ENCODE measurements around the gene CAMTA1.

The CAMTA1 gene

DNA sequence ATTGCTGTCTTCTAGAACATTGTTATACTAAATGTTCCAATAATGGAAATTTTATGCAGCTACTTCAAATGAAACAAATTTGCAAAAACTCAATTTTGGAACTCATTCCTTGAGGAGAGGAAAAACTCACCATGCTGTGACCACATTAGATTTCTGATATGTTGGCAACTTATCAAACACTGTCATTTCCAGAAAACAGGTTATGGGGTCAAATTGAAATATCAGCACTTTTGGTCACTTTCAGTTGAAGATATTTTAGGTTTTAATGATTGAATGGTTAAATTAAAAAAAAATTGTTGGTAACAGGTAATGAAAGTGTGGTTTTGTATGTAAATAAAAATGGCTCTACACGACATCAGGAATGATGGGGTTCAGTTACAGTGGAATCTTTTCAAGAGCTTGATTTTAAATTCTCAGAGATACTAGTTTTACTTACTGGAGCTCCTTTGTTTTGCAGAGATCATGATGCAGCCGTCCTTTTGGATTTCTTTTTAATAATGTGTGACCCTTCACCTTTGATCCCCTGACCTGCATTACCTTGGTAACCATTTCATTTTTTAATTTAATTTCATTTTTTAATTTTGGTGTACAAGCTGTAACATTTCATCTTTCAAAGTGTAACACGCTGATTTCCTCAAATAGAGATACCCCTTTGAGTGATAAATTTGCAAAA, 86.2 kb downstream of the CAMTA1 start:
- DNase-seq (ENCODE audit: low read depth in 2 of 3, low spot score in 1 of 3), result no peak

DNA sequence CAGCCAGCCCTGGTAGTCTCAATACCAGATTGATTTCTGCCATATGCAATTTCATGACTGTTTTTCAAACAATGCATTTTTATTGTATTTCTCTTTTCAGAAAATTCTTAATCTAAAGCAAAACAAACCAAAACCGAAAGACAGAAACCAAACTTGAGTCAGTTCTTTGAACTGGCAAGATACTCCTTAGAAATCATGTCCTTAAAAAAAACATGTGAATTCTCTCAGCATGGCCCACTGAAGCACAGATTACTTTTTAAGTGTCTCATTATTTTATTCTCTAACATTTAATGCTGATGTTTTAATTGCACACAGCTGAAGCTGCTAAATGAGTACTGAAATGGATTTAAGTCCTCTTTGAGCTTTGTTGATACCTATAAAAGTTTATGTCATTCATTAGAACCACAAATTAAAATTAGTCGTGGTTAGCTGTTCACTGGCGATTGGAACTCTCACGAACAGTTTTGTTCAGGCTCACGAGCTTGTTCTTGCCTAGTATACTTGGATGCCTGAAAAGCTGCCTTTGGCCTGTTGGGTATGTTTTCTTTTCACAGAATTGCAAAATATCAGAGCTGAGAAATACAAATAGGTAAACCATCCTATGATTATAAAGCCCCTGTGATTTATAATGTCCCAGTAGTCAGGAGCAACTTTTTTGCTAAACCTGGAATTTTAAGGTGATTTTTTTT, 87.5 kb downstream of the CAMTA1 start:
- DNase-seq (ENCODE audit: low read depth in 2 of 3, low spot score in 1 of 3), result no peak

- DNase-seq (ENCODE audit: low read depth in 2 of 3, low spot score in 1 of 3), result no peak
Observed at GRCh38 chr1:6873298-6874015, 88.2 kb downstream of the CAMTA1 start.

DNA sequence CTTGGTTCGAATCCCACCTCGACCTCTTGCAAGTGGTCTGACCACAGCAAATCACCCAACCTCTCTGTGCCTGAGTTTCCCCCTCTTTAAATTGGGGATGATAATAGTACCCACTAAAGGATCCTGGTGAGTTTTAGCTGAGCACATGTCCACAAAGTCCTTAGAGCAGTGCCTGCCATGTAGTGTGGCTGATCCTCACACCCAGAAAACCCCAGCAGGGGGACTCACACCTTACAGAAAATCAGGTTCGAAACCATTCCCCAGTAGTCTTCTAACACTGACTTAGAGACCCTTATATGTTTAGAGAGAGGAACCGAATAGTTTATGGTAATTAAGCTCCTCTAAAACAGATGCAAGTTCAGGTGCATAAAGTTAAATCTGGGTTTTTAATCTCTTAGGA, 89.0 kb downstream of the CAMTA1 start:
- DNase-seq (ENCODE audit: low read depth in 2 of 3, low spot score in 1 of 3), result no peak

DNA sequence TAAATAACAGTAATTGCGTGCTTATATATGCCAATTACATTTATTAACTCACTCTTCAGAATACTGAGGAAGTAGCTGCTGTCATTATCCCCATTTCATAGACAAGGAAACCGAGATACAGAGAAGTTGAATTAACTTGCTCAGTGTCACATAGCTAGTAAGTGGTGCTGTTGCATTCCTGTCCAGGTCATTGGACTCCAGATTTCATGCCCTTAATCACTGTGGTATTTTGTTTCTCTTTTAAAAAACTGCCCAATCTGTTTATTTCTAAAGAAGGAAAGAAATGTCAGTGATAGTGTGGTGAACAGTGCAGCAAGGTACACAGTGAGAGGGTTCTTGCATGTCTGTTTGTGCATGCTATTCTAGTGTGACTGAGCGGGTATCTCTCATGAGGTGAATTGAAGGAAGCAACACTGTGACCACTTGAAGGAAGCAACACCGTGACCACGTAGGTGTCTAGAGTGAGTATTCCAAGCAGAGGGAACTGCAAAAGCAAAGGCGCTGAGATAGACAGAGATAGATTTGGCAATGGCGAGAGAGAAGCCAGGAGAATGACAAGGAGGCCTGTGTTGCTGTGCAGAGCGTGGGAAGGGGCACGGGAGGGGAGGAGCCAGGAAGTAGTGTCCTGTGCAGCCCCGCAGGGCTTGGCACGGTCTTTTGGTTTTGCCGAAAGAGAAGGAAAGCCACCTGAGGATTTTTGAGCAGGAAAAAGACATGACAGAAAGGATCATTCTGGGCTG, 95.9 kb downstream of the CAMTA1 start:
- DNase-seq (ENCODE audit: low read depth in 2 of 3, low spot score in 1 of 3), result no peak

DNA sequence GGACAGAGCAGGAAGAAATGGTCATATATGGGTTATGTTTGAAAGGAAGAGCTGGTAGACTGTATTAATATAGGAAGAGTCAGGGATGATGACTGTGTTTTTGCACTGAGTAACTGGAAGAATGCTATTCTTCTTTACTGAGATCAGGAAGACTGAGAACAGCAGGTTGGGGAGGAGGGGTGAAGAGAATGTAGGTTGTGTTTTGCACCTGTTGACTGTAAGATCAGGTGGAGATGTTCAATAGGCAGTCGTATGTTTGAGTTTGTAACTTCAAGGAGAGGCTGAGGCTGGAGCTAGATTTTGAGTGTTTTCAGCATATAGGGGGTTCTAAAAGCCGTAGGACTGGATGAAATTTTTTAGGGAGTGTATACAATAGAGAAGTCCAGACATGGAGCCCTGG, 97.2 kb downstream of the CAMTA1 start:
- no peak for DNase-seq (ENCODE audit: low read depth in 2 of 3, low spot score in 1 of 3)

DNA sequence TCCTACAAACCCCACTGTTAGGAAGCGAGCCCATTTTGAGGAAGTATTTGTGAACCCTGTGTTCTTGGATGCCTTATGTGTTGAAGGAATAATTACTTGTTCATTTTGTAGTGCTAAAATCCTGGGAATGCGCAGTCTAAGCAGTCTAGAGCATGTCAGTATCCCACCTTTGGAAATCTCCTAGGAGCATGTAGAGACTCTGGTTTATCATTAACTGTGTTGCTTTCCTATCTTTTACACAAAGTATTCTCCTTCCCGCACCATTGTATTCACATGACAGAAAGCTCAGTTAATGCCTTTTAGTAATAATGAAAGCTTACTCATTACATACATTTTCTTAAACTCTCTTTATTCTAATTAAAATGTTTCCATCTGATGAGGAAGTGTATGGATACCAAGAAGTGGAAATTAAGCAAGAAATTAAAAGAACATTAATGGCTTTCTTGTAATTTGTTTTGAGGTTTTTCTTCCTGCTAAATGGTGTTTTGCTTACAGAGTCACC, 99.4 kb downstream of the CAMTA1 start:
- no peak for DNase-seq (ENCODE audit: low read depth in 2 of 3, low spot score in 1 of 3)

DNA sequence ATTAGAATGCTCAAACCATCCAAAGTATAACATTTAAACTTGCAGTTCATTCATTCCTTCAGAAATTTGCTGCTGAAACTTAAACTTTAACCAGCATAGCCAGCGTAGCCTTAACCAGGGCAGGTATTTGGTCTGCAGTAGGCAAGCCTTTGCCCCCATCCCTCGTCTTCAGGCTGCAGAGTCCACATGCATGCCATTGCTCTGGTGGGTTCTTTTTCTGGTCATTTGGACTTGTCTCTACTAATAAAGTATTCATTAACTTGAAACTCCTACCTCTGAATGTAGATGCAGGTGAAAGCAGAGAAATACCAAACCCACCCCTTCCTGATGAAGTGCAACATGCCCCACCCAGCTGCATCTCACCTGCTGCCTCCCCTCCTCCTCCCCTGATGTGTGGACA, 100.2 kb downstream of the CAMTA1 start:
- no peak for DNase-seq (ENCODE audit: low read depth in 2 of 3, low spot score in 1 of 3)

DNA sequence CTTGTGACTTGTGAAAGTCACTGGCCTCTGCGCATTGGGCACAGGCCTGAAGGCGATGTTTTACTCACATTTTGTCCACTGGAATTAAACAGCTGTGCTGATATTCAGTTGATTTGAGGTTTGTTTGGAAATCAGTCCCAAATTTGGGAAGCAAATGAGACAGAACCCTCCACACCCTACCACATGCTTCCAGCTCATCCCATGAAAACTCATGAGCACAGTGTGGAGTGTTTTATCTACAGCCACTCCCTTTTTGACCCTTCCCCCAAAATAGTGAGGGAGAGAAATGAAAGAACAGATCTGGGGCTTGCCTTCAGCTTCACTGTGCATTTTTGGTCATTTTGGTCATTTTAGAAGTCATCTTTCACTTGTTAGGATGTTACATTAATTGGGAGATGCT, 101.3 kb downstream of the CAMTA1 start:
- DNase-seq (ENCODE audit: low read depth in 2 of 3, low spot score in 1 of 3), result no peak

- DNase-seq (ENCODE audit: low read depth in 2 of 3, low spot score in 1 of 3), result no peak
Observed at GRCh38 chr1:6888268-6888667, 103.0 kb downstream of the CAMTA1 start.

DNA sequence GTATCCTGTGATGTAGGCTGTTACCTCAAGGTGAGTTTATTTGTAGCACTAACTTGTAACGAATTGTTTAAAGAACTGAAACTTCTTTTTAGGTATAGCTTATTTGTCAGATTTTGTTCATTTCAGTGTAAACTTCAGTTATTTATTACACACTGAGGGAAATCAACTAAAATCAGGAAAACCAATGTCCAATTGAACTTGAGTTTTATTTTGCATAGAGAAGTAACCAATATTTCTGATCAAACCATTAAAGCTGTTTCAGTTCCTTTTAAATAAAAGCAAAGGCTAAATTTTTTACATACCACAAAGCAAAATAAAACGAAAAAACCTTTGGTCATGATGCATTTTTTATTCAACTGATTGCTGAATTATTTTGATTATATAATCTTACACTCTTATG, 103.6 kb downstream of the CAMTA1 start:
- no peak for DNase-seq (ENCODE audit: low read depth in 2 of 3, low spot score in 1 of 3)

DNA sequence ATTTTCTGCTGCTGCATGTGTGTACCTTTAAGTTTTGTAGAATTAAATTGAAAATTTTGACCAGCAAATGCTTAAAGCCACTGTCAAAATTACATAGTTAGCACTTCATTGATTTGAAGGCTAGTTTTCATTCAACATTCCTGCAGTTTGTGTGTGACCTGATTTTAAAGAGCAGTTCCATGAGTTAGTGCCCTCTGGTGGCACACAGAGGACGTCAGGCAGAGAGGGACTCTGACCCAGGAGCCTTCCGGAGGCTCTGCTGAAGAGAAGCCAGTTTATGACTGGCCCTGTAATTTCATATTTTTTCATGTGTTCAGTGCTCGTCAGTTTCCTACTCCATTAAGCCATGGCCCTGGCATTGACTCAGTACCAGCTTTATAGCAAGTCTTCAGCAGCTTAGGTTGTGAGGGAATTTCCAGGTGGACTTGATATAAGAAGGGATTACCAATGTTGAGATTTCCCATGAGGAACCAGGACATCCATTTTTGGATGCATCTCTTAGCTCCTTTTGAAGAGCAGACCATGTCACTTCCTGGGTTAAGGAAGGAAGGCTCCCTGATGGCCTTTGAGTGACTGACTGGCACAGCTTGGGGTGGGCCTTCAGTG, 104.7 kb downstream of the CAMTA1 start:
- DNase-seq (ENCODE audit: low read depth in 2 of 3, low spot score in 1 of 3), result peak in 2 of 3 donors; percentile 15 to 31

- no peak for DNase-seq (ENCODE audit: low read depth in 2 of 3, low spot score in 1 of 3)
Observed at GRCh38 chr1:6890686-6891085, 105.4 kb downstream of the CAMTA1 start.

- DNase-seq (ENCODE audit: low read depth in 2 of 3, low spot score in 1 of 3), result peak in 1 of 3 donors; percentile 37
Observed at GRCh38 chr1:6891781-6892579, 106.7 kb downstream of the CAMTA1 start.

GRCh38 chr1:6893388-6893787, 108.1 kb downstream of the CAMTA1 start:
- no peak for DNase-seq (ENCODE audit: low read depth in 2 of 3, low spot score in 1 of 3)

DNA sequence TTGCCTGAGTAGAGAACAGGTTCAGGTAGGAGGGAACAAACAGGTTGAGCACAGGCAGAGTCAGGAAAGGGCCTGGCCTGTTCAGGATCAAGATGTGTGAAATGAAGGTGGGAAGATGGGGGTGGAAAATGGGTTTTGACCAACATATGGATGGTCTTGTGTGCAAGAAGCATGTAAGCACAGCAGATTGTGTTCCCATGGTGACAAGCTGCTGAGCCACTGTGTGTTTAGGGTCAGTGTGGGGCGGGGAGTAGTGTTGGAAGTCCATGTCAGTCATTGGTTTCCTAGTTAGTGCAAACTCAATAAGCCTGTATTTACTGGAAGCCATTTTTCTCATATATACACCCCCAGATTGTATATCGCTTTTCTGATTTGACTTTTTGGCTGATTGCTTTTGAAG, 111.9 kb downstream of the CAMTA1 start:
- no peak for DNase-seq (ENCODE audit: low read depth in 2 of 3, low spot score in 1 of 3)

DNA sequence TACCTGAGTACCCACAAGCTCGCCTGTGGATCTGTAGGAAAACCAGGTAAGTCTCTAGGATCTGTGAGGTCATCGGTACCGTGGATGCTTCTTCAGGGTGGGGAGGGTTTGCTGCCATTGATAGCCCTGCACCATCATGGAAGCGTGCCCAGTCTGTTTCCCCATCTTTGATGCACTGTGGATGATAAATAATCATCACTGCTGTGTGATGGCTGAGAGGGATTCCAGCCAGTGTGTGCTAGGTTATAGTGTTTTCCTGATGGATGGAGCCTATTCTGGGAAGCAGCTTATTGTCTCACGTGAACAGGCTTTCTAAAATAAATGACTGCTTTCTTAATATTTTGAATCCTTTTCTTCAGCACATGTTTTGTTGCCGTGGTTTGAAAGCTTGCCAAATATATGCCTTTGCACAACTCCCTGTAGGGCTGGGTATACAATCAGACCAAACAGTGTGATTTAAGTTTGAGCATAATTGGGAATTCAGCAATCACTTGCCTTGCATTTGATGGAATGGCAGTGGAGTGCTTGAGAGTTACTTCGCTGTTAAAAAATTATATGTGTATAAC, 113.8 kb downstream of the CAMTA1 start:
- DNase-seq (ENCODE audit: low read depth in 2 of 3, low spot score in 1 of 3), result no peak

DNA sequence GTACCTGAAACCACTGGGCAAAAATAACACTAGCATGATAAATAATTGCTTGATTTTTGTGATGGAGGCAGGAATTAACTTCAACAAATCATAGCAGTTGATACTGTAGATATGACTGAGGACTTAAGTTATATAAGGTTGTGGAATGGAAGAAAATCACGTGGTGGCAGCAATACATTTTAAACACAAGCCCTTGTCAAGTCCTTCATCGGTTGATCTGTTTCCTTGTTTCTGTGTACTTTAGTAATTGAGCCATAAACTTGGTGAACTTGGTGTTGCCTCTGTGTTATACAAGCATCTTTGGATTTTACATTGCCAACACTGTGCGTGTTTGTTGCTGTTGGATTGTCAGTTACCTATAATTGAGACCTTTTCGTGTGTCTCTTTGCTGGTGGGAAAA, 114.4 kb downstream of the CAMTA1 start:
- DNase-seq (ENCODE audit: low read depth in 2 of 3, low spot score in 1 of 3), result no peak

GRCh38 chr1:6902153-6902552, 116.9 kb downstream of the CAMTA1 start:
- DNase-seq (ENCODE audit: low read depth in 2 of 3, low spot score in 1 of 3), result no peak

Measured in stimulated activated CD4-positive, alpha-beta T cell treated with anti-CD3 and anti-CD28 coated beads, Interleukin-12 subunit alpha, Interleukin-12 subunit beta, amount 100 ng/mL, for 48 hours (primary cell).